ENCODE data around the gene OPCML.

Gene OPCML

GRCh38 chr11:133064152-133064877 is 468.0 kb downstream of the OPCML start:
- DNase-seq, result no peak

- no peak for DNase-seq
Measured at GRCh38 chr11:133058501-133058900, 473.8 kb downstream of the OPCML start.

- no peak for DNase-seq
Measured at GRCh38 chr11:133053124-133053776, 479.1 kb downstream of the OPCML start.

GRCh38 chr11:133052537-133052936 is 479.8 kb downstream of the OPCML start:
- no peak for DNase-seq

GRCh38 chr11:133049244-133050019 is 482.9 kb downstream of the OPCML start:
- DNase-seq, result no peak

GRCh38 chr11:133048270-133048669 is 484.0 kb downstream of the OPCML start:
- DNase-seq, result no peak

- DNase-seq, result no peak
Measured at GRCh38 chr11:133047771-133048115, 484.6 kb downstream of the OPCML start.

- DNase-seq, result no peak
Measured at GRCh38 chr11:133047036-133047770, 485.1 kb downstream of the OPCML start.

- DNase-seq, result no peak
Measured at GRCh38 chr11:133046252-133046651, 486.0 kb downstream of the OPCML start.

GRCh38 chr11:133041928-133042882 is 490.1 kb downstream of the OPCML start:
- DNase-seq, result no peak

- no peak for DNase-seq
Measured at GRCh38 chr11:133041181-133041580, 491.1 kb downstream of the OPCML start.

- DNase-seq, result no peak
Measured at GRCh38 chr11:133040289-133040900, 491.9 kb downstream of the OPCML start.

- DNase-seq, result no peak
Measured at GRCh38 chr11:133038850-133039249, 493.5 kb downstream of the OPCML start.

- no peak for DNase-seq
Measured at GRCh38 chr11:133034929-133035328, 497.4 kb downstream of the OPCML start.

- no peak for DNase-seq
Measured at GRCh38 chr11:133029107-133029506, 503.2 kb downstream of the OPCML start.

GRCh38 chr11:133026952-133027351 is 505.3 kb downstream of the OPCML start:
- DNase-seq, result no peak

- no peak for DNase-seq
Measured at GRCh38 chr11:133024301-133024700, 508.0 kb downstream of the OPCML start.

GRCh38 chr11:133023232-133023631 is 509.1 kb downstream of the OPCML start:
- no peak for DNase-seq

- no peak for DNase-seq
Measured at GRCh38 chr11:133021553-133021952, 510.7 kb downstream of the OPCML start.

GRCh38 chr11:133020372-133020714 is 512.0 kb downstream of the OPCML start:
- no peak for DNase-seq

- DNase-seq, result no peak
Measured at GRCh38 chr11:133019545-133020371, 512.5 kb downstream of the OPCML start.
